HepG2 (cell line): ENCODE measurements around the gene PAK1. TPM values are rescaled to one million over a fixed set of nuclear protein-coding genes. Genes with fewer than 3 reads are reported as not detected.

ENCODE experiments used
- CHD2 ChIP-seq: IDR thresholded peaks from 2 replicates; pipeline ENCODE4 v1.6.1; 2011; ENCODE audit warnings: low read depth, low read length, improper control_type of control experiment
- FOXC1 ChIP-seq: sonication (generic); formaldehyde crosslinking; IDR thresholded peaks from 2 replicates; pipeline ENCODE4 v1.8.0; 2022; ENCODE audit warnings: mild to moderate bottlenecking, missing genetic modification reagents, borderline replicate concordance
- HOXA9 ChIP-seq: sonication (generic); formaldehyde crosslinking; IDR thresholded peaks from 2 replicates; pipeline ENCODE4 v1.8.1; 2022; ENCODE audit warnings: missing genetic modification reagents, mild to moderate bottlenecking, moderate library complexity, borderline replicate concordance
- JDP2 ChIP-seq: sonication (generic); formaldehyde crosslinking; IDR thresholded peaks from 2 replicates; pipeline ENCODE4 v1.8.1; 2022; ENCODE audit warnings: missing genetic modification reagents, borderline replicate concordance
- KAT8 ChIP-seq: IDR thresholded peaks from 2 replicates; pipeline ENCODE4 v1.6.1; 2016; ENCODE audit warnings: missing genetic modification reagents, missing compliant biosample characterization
- KIAA2018 ChIP-seq: sonication (generic); formaldehyde crosslinking; IDR thresholded peaks from 2 replicates; pipeline ENCODE4 v1.5.0; 2020; ENCODE audit warnings: mild to moderate bottlenecking, missing genetic modification reagents, borderline replicate concordance
- NCOA1 ChIP-seq: sonication (generic); formaldehyde crosslinking; IDR thresholded peaks from 2 replicates; pipeline ENCODE4 v1.9.0; 2021; ENCODE audit warnings: missing genetic modification reagents
- NFRKB ChIP-seq: fragments of 450-650 bp; IDR thresholded peaks from 2 replicates; pipeline ENCODE4 v1.6.1; 2017
- POGK ChIP-seq: sonication (generic); formaldehyde crosslinking; conservative IDR thresholded peaks from 2 replicates; pipeline ENCODE4 v1.8.0; 2022; ENCODE audit warnings: mild to moderate bottlenecking, moderate library complexity, missing genetic modification reagents
- SMC3 ChIP-seq: IDR thresholded peaks from 2 replicates; pipeline ENCODE4 v1.6.1; 2011; ENCODE audit warnings: low read length, improper control_type of control experiment
- TEAD2 ChIP-seq: sonication (generic); formaldehyde crosslinking; IDR thresholded peaks from 2 replicates; pipeline ENCODE4 v1.9.0; 2021; ENCODE audit warnings: missing genetic modification reagents
- THYN1 ChIP-seq: sonication (generic); formaldehyde crosslinking; IDR thresholded peaks from 2 replicates; pipeline ENCODE4 v1.8.1; 2023; ENCODE audit warnings: low read depth, mild to moderate bottlenecking, moderate library complexity, missing genetic modification reagents, borderline replicate concordance
- ZFP41 ChIP-seq: sonication (generic); formaldehyde crosslinking; IDR thresholded peaks from 2 replicates; pipeline ENCODE4 v1.4.0; 2020; ENCODE audit warnings: mild to moderate bottlenecking, missing genetic modification reagents, borderline replicate concordance
- ZFP62 ChIP-seq: sonication (generic); formaldehyde crosslinking; IDR thresholded peaks from 2 replicates; pipeline ENCODE4 v1.4.0; 2020; ENCODE audit warnings: missing genetic modification reagents
- ZNF205 ChIP-seq: IDR thresholded peaks from 2 replicates; pipeline ENCODE4 v1.6.1; 2018; ENCODE audit warnings: missing biosample characterization, missing genetic modification reagents
- ZNF263 ChIP-seq: sonication (generic); formaldehyde crosslinking; IDR thresholded peaks from 2 replicates; pipeline ENCODE4 v1.4.0; 2020; ENCODE audit warnings: missing genetic modification reagents
- ZNF577 ChIP-seq: sonication (generic); formaldehyde crosslinking; IDR thresholded peaks from 2 replicates; pipeline ENCODE4 v1.4.0; 2020; ENCODE audit warnings: mild to moderate bottlenecking, low read depth, missing genetic modification reagents, borderline replicate concordance
- ZNF674 ChIP-seq: sonication (generic); formaldehyde crosslinking; IDR thresholded peaks from 2 replicates; pipeline ENCODE4 v1.5.0; 2020; ENCODE audit warnings: low read depth, mild to moderate bottlenecking, missing genetic modification reagents
- ZNF7 ChIP-seq: IDR thresholded peaks from 2 replicates; pipeline ENCODE4 v1.6.1; 2016; ENCODE audit warnings: missing biosample characterization, missing genetic modification reagents
- polyA plus RNA-seq, 8 experiments: library from polyadenylated mRNA; depleted of rRNA in 3 of 8; stranded (reverse) in 7 of 8; unstranded in 1 of 8; fragments of >200 nt; fragmentation: Illumina TruSeq in 4 of 8; extraction: Trizol in 4 of 8; gene quantifications; 2 replicates each; pipeline versions ENCODE4 v1.2.1 to v1.2.3, GENCODE V29; 2011 to 2016; ENCODE audit warnings: low read depth in 4 of 8, missing spikeins in 1 of 8, mixed read lengths in 1 of 8; ENCODE audit not compliant: insufficient read depth in 1 of 8
- total RNA-seq, 5 experiments: library from RNA; depleted of rRNA; stranded (reverse); fragments of >200 nt; fragmentation: Illumina TruSeq; extraction: Trizol; gene quantifications; 2 replicates each; pipeline ENCODE4 v1.2.3, GENCODE V29; 2016; ENCODE audit warnings: low read depth in 1 of 5
- TF ChIP-seq, protein P1 (sequence below): sonication (generic); formaldehyde crosslinking; IDR thresholded peaks from 2 replicates; pipeline ENCODE4 v1.4.0; 2020; ENCODE audit warnings: mild to moderate bottlenecking, missing genetic modification reagents
- TF ChIP-seq, protein P2 (sequence below): sonication (generic); formaldehyde crosslinking; IDR thresholded peaks from 2 replicates; pipeline ENCODE4 v1.4.0; 2020; ENCODE audit warnings: missing genetic modification reagents

Gene PAK1
- total and polyA plus RNA-seq, 2 of the 13 experiments (the other 11 are each of a cell fraction or from before 2014, with no cell fraction given), result 1.5 to 4.3 TPM

- TF ChIP-seq KIAA2018 (CRISPR knock-in tag) (no peak), THYN1 (CRISPR knock-in tag) (no peak), JDP2 (CRISPR knock-in tag) (no peak), POGK (no peak), SMC3 (no peak), ZNF205 (CRISPR knock-in tag) (no peak), CHD2 (no peak), NCOA1 (CRISPR knock-in tag) (no peak), ZFP62 (CRISPR knock-in tag) (no peak), ZNF674 (CRISPR knock-in tag) (no peak), ZNF263 (no peak), ZFP41 (no peak), ZNF7 (no peak), NFRKB (no peak), TEAD2 (CRISPR knock-in tag) (no peak), FOXC1 (CRISPR knock-in tag) (no peak), KAT8 (CRISPR knock-in tag) (0 out of 2 replicates have a peak, but pooled peaks have one; percentile 22), HOXA9 (CRISPR knock-in tag) (no peak), ZNF577 (CRISPR knock-in tag) (no peak)
- TF ChIP-seq, protein P1, sequence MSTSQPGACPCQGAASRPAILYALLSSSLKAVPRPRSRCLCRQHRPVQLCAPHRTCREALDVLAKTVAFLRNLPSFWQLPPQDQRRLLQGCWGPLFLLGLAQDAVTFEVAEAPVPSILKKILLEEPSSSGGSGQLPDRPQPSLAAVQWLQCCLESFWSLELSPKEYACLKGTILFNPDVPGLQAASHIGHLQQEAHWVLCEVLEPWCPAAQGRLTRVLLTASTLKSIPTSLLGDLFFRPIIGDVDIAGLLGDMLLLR (CRISPR knock-in tag), result no peak
- TF ChIP-seq, protein P2, sequence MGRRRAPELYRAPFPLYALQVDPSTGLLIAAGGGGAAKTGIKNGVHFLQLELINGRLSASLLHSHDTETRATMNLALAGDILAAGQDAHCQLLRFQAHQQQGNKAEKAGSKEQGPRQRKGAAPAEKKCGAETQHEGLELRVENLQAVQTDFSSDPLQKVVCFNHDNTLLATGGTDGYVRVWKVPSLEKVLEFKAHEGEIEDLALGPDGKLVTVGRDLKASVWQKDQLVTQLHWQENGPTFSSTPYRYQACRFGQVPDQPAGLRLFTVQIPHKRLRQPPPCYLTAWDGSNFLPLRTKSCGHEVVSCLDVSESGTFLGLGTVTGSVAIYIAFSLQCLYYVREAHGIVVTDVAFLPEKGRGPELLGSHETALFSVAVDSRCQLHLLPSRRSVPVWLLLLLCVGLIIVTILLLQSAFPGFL (CRISPR knock-in tag), result no peak
Observed at GRCh38 chr11:77299528-77299993, 174.3 kb downstream of the PAK1 start (continued).
